Germinal center (tissue), 1 donor: ENCODE results near the gene LRP1-AS.

Experiments
- DNase-seq: peaks from one replicate; pipeline ENCODE4 v3.0.0; 2012; ENCODE audit warnings: mixed read lengths, low spot score

The LRP1-AS gene

DNA sequence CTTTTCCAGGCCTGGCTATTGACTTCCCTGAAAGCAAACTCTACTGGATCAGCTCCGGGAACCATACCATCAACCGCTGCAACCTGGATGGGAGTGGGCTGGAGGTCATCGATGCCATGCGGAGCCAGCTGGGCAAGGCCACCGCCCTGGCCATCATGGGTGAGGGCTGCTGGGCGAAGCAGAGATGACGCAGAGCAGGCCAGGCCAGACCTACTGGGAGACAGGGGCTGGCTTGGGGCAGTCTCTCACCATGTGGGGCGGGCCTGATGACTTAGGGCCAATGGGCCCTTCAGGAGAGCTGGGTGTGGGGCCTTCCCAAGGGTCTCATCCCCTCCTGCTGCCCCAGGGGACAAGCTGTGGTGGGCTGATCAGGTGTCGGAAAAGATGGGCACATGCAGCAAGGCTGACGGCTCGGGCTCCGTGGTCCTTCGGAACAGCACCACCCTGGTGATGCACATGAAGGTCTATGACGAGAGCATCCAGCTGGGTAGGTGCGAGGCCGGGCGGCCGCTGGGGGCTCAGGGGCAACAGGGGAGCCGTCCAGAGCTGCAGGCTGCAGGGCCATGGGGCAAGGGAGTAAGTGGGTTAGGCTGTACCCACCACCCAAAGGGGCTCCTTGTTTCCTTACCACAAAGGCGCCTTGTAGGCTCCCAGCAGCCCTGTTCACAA is 33.0 kb upstream of the LRP1-AS start:
- no peak for DNase-seq

DNA sequence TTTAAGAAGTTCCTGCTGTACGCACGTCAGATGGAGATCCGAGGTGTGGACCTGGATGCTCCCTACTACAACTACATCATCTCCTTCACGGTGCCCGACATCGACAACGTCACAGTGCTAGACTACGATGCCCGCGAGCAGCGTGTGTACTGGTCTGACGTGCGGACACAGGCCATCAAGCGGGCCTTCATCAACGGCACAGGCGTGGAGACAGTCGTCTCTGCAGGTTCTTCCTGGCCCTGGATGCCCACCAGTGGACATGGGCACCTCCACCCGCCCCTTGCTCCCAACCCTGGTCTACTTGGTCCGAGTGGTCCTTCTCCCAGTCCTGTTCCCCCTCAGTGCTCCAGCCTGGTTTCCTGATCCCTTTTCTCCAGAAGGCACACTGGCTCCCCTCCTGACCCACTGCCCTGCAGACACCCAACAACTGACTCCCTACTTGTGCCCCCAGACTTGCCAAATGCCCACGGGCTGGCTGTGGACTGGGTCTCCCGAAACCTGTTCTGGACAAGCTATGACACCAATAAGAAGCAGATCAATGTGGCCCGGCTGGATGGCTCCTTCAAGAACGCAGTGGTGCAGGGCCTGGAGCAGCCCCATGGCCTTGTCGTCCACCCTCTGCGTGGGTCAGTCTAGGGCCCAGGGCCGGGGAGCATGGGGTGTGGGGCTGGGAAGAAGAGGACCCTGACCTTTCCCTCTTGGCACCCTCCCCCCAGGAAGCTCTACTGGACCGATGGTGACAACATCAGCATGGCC is 32.1 kb upstream of the LRP1-AS start:
- DNase-seq: no peak

DNA sequence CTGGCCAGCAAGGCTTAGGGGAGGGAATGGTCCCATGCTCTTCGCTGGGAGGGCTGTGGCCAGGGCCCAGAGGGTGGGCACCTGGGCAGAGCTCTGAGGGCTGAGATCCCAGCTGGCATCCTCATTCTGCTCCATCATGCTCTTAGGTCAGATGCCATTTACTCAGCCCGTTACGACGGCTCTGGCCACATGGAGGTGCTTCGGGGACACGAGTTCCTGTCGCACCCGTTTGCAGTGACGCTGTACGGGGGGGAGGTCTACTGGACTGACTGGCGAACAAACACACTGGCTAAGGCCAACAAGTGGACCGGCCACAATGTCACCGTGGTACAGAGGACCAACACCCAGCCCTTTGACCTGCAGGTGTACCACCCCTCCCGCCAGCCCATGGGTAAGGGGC is 30.8 kb upstream of the LRP1-AS start:
- no peak for DNase-seq

DNA sequence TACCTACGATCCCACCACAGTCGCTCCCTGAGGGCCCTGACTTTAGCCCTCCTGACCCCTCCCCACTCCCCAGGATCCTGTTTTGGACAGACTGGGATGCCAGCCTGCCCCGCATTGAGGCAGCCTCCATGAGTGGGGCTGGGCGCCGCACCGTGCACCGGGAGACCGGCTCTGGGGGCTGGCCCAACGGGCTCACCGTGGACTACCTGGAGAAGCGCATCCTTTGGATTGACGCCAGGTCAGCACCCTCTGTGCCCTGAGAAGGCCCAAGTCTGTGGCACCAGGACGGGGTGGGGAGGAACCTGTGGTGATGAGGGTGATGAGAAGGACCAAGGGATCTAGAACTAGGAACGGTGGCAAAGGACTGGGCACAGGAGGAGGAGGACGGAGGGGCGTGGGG is 29.9 kb upstream of the LRP1-AS start:
- no peak for DNase-seq

DNA sequence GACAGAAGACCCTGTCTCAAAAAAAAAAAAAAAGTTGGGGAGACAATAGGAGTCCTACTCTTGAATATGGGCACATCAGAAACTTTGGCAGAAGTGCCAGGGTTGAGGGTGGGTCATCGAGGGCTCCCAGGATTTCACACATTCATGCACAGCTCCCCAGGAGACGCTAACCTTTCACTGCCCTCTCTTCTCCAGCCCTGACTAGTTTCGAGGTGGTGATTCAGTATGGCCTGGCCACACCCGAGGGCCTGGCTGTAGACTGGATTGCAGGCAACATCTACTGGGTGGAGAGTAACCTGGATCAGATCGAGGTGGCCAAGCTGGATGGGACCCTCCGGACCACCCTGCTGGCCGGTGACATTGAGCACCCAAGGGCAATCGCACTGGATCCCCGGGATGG is 29.4 kb upstream of the LRP1-AS start:
- no peak for DNase-seq

DNA sequence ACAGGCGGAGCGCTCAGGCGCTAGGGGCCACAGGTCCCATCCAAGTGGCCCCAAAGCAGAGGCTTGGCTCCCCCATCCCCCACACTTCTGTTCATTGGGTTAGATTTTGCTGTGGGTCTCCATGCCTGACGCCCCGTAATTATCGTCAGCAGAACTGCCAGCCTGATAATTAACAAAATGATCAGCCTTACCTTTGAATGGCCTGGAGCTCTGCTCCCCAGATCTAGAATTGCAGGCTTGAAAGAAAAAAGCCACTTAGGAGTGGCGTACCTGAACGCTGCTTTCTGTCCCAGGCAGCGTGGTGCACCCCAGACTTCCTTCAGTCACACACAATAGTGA is 28.7 kb upstream of the LRP1-AS start:
- no peak for DNase-seq

DNA sequence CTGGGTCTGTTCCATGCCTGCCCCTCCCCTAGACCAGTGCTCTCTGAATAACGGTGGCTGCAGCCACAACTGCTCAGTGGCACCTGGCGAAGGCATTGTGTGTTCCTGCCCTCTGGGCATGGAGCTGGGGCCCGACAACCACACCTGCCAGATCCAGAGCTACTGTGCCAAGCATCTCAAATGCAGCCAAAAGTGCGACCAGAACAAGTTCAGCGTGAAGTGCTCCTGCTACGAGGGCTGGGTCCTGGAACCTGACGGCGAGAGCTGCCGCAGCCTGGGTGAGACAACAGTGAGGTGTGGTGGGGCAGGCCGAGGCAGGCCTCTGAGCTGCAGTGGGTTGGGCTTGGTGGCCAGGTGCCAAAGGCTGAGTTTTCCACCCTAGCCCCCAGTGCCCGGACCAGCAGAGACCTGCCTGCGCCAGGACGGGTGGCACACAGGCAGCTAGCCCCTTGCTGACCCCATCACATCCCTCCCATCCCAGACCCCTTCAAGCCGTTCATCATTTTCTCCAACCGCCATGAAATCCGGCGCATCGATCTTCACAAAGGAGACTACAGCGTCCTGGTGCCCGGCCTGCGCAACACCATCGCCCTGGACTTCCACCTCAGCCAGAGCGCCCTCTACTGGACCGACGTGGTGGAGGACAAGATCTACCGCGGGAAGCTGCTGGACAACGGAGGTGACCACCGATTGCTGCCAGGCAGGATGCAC is 28.2 kb upstream of the LRP1-AS start:
- no peak for DNase-seq

DNA sequence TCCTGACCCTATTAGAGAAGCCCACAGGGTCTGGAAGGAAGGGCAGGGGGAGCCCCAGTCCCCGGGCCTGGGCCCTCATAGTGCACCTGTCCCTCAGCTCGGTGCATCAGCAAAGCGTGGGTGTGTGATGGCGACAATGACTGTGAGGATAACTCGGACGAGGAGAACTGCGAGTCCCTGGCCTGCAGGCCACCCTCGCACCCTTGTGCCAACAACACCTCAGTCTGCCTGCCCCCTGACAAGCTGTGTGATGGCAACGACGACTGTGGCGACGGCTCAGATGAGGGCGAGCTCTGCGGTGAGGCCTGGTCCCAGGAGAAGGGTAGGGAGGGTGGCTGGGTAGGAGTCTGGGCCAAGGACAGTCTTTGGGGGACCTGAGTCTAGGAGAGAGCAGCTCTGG is 26.3 kb upstream of the LRP1-AS start:
- DNase-seq: no peak

DNA sequence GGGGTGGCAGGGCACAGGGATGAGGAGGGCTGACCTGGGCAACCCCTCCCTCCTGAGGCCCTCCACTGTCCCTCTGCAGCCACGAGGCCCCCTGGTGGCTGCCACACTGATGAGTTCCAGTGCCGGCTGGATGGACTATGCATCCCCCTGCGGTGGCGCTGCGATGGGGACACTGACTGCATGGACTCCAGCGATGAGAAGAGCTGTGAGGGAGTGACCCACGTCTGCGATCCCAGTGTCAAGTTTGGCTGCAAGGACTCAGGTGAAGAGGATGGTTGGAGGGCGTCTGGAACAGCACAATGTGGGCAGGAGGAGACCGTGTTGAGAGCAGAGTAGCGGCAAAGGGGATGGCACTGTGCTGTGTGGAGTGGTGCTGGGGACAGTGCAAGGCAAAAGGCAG is 25.7 kb upstream of the LRP1-AS start:
- DNase-seq: no peak

DNA sequence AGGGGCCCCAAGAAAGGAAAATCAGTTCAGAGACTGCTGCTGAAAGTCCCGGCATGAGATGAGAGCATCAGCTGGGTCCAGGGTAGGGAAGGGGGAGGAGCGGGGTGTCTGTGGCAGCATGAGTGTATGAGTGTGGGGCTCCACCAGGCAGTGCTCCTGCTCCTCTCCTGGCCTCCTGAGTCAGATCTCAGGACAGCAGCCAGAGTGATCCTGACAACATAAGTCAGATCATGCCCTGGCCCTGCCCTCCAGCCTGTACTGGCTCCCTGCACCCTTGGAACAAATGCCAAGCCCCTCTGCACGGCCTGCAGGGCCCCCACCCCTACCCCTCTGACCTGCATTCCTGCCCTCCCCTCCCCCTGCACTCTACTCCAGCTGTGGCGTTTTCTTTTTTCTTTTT is 24.2 kb upstream of the LRP1-AS start:
- no peak for DNase-seq

DNA sequence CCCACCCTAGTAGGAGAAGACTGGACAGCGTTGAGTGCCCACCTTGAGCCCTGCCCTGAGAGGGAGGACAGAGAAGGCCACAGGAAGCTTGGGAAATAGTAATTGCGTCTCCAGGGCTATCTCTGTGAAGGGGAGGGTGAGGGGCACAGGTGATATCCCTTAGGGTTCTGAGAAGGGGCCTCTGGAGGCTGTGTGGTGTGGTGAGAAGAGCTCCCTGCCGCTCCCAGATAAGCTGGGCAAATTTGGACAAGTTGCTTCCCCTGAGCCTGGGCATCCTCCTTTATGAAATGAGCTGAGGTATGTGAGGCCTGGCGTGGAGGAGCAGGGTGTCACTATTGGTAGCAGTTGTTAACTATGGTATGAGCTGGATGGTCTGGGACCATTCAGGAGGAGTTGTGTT is 23.5 kb upstream of the LRP1-AS start:
- no peak for DNase-seq

DNA sequence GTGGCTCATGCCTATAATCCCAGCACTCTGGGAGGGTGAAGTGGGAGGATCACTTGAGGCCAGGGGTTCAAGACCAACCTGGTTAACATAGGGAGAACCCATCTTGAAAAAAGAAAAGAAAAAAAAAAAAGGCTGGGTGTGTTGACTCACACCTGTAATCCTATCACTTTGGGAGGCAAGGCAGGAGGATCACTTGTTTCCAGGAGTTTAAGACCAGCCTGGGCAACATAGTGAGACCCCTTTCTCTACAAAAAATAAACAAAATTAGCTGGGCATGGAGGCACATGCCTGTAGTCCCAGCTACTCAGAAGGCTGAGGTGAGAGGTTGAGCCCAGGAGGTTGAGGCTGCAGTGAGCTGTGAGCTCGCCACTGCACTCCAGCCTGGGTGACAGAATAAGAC is 23.0 kb upstream of the LRP1-AS start:
- DNase-seq: no peak

DNA sequence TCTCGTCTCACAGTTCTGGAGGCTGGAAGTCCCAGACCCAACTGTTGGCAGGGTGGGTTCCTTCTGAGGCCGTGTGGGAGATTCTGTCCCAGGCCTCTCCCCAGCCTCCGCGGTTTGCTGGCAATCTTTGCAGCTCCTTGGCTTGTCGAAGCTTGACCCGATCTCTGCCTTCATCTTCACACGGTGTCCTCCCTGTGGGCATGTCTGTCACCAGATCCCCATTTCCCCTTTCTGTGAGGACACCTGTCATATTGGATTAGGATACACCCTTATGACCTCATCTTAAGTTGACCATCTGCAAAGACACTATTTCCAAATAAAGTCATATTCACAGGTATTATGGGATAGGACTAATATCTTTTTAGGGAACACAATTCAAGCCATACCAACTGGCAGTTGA is 22.6 kb upstream of the LRP1-AS start:
- no peak for DNase-seq

DNA sequence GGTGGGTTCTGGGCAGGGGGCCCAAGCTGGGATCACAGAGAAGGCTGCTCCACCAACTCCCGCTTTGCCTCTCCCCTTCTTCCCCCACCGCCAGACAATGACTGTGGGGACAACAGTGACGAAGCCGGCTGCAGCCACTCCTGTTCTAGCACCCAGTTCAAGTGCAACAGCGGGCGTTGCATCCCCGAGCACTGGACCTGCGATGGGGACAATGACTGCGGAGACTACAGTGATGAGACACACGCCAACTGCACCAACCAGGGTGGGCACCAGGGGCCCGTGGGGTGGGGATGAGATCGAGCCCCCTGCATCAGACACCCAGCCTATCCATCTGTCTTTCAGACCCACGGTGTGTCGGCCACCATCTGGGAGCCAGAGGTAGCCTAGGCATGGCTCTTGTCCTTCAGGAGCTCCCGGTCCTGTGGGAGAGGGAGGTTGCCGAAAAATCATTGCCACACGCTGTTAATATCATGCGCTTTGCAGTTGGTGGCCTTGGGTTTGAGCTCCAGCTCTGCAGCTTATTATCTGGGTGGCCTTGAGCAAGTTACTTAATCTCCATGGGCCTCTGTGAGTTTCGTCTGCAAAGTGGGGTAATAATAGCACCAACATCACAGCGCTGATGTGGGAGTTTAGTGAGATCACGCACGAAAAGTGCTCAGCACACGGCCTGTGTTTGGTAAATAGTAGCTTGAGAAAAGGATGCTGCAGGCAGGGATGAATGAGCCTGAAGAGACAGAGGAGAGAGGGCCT is 21.8 kb upstream of the LRP1-AS start:
- DNase-seq: no peak

DNA sequence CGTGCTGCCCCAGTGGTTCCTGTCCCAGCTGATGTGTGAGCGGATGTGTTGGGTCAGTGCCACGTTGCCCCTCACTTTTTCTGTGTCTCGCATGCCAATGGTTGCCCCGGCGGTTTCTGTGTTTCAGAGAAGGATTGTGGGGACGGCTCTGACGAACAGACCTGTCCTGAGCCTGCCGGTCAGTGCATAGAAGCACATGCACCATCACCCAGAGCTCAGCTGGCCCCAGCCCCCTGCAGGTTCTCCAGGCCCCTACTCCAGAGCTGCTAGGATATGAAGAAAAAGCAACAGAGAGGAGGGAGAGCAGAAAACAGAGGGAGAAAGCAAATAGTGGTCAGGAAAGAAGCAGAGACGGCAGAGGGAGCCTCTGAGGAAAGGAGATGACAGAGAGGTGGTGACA is 20.6 kb upstream of the LRP1-AS start:
- no peak for DNase-seq

DNA sequence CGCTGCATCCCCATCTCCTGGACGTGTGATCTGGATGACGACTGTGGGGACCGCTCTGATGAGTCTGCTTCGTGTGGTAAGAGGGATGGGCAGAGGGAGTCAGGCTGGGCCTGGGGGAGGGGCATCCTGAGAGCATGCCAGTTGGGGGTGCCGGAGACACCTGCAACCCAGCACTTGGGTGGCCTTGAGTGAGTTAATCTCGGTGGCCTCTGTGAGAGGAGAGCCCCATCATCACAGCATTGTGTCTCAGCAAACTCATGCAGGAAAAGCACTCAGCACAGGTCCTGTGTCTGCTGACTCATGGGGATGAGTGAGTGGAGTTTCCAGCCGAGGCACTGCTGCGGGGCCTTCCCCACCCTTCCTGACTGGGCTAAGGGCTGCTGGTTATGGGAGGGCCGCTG is 19.6 kb upstream of the LRP1-AS start:
- DNase-seq: no peak

DNA sequence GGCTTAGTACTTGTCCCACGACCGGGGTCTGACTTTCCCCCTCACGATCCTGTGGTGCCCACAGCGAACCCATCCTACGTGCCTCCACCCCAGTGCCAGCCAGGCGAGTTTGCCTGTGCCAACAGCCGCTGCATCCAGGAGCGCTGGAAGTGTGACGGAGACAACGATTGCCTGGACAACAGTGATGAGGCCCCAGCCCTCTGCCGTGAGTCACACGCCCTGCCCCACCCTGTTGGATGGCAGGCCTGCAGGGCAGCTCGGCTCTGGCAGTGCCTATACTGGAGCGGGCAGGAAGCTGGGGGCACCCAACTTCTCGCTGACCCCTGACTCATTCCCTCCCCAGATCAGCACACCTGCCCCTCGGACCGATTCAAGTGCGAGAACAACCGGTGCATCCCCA is 18.3 kb upstream of the LRP1-AS start:
- no peak for DNase-seq

DNA sequence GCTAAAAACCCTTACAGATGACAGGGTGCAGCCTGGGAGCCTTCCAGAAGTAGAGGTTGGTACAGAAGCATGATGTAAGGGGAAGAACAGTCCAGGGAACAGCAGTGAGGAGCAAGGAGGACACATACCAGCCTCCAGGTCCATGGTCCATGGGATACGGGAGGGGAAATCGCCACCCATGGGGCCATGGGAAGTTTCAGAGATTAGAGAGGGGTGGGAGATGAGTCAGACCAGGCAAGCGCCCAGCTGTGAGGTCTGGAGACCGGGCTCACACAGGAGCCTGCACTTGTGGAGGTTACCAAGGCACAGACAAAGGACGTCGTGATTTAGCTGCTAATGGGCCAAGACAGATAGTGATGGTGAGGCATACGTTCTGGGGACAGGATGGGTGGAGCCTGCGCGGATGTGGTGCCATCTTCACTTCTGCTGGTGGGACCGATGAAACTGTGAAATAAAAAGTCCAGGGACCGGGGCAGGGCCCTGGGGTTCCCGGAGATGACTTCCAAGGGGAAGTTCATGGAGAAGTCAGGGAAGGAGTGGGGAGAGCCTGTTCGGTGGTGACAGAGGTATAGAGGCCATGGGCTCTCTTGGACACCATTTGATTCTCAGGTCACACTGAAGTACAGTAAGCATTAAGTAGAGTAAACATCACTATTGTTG is 17.7 kb upstream of the LRP1-AS start:
- DNase-seq: no peak

DNA sequence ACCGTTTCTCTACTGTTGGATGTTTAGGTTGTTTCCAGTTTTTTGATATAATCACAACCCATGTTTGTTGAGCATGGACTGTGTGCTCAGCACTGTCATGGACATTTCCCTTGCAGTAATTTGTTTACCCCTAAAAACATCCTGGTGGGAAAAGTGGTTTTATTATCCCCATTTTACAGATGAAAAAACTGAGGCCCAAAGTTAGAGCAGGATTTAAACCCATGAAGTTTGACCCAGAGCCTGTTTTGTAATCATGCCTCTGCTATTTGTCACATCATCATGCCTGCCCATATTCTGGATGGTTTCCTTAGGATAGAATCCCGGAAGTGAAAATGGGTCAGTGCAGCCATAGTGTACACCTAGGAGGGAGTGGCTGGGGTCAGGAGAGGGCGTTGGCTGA is 17.0 kb upstream of the LRP1-AS start:
- no peak for DNase-seq

DNA sequence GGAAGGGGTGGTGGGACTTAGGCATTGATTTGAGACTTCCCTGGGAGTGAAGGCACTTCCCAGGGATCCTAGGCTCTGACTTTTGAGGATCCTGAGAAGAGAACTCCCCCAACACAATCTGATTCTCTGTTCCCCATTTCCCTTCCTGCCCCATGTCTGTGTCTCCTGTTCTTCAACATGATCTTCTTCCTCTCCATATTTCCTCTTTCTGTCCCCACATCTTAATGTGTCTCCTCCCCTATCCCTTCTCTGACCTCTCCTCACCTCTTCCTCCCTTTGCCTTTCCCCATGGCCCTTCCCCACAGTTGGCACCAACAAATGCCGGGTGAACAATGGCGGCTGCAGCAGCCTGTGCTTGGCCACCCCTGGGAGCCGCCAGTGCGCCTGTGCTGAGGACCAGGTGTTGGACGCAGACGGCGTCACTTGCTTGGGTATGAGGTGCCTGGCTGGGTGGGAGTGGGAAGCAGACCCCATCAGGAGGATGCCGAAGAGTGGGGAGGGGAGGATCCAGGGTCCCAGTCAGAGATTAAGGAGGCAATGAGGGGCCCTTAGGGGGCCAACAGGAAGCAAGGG is 15.2 kb upstream of the LRP1-AS start:
- no peak for DNase-seq

DNA sequence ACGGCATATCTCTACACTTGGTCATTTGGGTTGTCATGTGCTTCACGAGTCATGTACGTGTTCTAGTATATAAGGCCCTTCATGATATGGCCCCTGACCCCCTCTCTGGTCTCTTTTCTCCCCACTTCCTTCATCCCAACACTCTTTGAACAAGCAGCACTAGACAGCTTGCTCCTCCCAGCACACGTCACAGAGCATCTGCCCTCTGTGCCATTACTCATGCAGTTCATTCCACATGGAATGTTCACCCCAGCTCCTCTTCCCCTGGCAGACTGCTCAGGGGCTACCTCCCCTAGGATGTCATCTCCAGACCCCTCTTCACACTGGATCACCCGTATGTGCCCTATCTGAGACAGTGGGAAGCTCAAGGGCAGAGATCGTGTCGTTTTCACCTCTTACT is 14.1 kb upstream of the LRP1-AS start:
- DNase-seq: no peak

DNA sequence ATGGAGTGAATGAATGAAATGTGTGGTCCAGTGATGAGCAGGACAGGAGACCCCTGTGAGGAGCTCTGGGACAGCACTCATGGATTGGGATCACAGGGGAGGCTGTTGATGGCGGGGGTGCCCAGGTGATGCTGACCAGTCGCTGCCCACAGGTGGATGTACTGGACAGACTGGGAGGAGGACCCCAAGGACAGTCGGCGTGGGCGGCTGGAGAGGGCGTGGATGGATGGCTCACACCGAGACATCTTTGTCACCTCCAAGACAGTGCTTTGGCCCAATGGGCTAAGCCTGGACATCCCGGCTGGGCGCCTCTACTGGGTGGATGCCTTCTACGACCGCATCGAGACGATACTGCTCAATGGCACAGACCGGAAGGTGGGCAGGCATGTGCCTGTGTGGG is 13.3 kb upstream of the LRP1-AS start:
- no peak for DNase-seq
